Astrocyte (in vitro differentiated cells and primary cell): ENCODE measurements around the gene TMEM18. TPM values are rescaled to one million over a fixed set of nuclear protein-coding genes. Genes with fewer than 3 reads are reported as not detected.

Source experiments
- DNase-seq: peaks from one replicate; pipeline ENCODE4 v3.0.0-alpha.2; 2010; ENCODE audit warnings: low read depth
- FAIRE-seq: peaks from 2 replicates; lab custom pipeline; 2011; peaks lifted over from hg19 to GRCh38; lab: Jason Lieb, UNC
- H2AFZ ChIP-seq: 2 replicates; pipeline ENCODE4 v1.6.0; 2012; ENCODE audit warnings: low read depth, low read length, inconsistent platforms
- H3K27ac ChIP-seq: 2 replicates; pipeline ENCODE4 v1.5.1; 2011; ENCODE audit warnings: low read depth, low read length, inconsistent platforms
- H3K27me3 ChIP-seq: 2 replicates; pipeline ENCODE4 v1.6.0; 2011; ENCODE audit warnings: low read length, inconsistent platforms; ENCODE audit not compliant: insufficient read depth
- H3K36me3 ChIP-seq: 2 replicates; pipeline ENCODE4 v1.5.1; 2011; ENCODE audit warnings: low read length, inconsistent platforms; ENCODE audit not compliant: insufficient read depth
- H3K4me1 ChIP-seq: 2 replicates; pipeline ENCODE4 v1.5.1; 2011; ENCODE audit warnings: low read length, inconsistent platforms; ENCODE audit not compliant: insufficient read depth
- H3K4me2 ChIP-seq: 2 replicates; pipeline ENCODE4 v1.6.0; 2012; ENCODE audit warnings: low read length, inconsistent platforms
- H3K4me3 ChIP-seq: 2 replicates; pipeline ENCODE4 v1.5.1; 2011; ENCODE audit warnings: low read depth, mild to moderate bottlenecking, low read length, inconsistent platforms; ENCODE audit not compliant: insufficient read depth
- H3K79me2 ChIP-seq: 2 replicates; pipeline ENCODE4 v1.6.0; 2012; ENCODE audit warnings: mild to moderate bottlenecking, low read length, inconsistent platforms; ENCODE audit not compliant: insufficient read depth
- H3K9ac ChIP-seq: 2 replicates; pipeline ENCODE4 v1.6.0; 2012; ENCODE audit warnings: mild to moderate bottlenecking, low read length, inconsistent platforms
- H3K9me3 ChIP-seq: 2 replicates; pipeline ENCODE4 v1.5.1; 2012; ENCODE audit warnings: low read depth, mild to moderate bottlenecking, low read length, inconsistent platforms; ENCODE audit not compliant: insufficient read depth
- H4K20me1 ChIP-seq: 2 replicates; pipeline ENCODE4 v1.6.0; 2012; ENCODE audit warnings: low read length, inconsistent platforms; ENCODE audit not compliant: insufficient read depth
- H3K27ac Mint-ChIP-seq: one replicate; pipeline ENCODE4 v1.8.0; 2021; ENCODE audit warnings: mild to moderate bottlenecking, mixed read lengths; ENCODE audit not compliant: unreplicated experiment
- H3K27me3 Mint-ChIP-seq: one replicate; pipeline ENCODE4 v1.8.0; 2021; ENCODE audit warnings: low read depth, mixed read lengths; ENCODE audit not compliant: unreplicated experiment
- H3K36me3 Mint-ChIP-seq: one replicate; pipeline ENCODE4 v1.8.0; 2021; ENCODE audit warnings: low read depth, mixed read lengths; ENCODE audit not compliant: unreplicated experiment
- H3K4me1 Mint-ChIP-seq: one replicate; pipeline ENCODE4 v1.8.0; 2021; ENCODE audit warnings: low read depth, mixed read lengths; ENCODE audit not compliant: unreplicated experiment
- H3K4me3 Mint-ChIP-seq: one replicate; pipeline ENCODE4 v1.8.0; 2021; ENCODE audit warnings: mild to moderate bottlenecking, moderate library complexity, mixed read lengths; ENCODE audit not compliant: unreplicated experiment
- H3K9me3 Mint-ChIP-seq: one replicate; pipeline ENCODE4 v1.8.0; 2021; ENCODE audit warnings: mild to moderate bottlenecking, mixed read lengths; ENCODE audit not compliant: unreplicated experiment
- CTCF ChIP-seq: IDR thresholded peaks from 2 replicates; pipeline ENCODE4 v1.5.1; 2011; ENCODE audit warnings: low read depth, mild to moderate bottlenecking, inconsistent platforms, low read length, moderate library complexity; ENCODE audit not compliant: insufficient read depth
- EZH2 ChIP-seq: IDR thresholded peaks from 2 replicates; pipeline ENCODE4 v1.6.1; 2012; ENCODE audit warnings: mild to moderate bottlenecking, low read length, inconsistent platforms; ENCODE audit not compliant: insufficient read depth
- total RNA-seq: library from RNA; stranded (reverse); gene quantifications from 2 replicates; pipeline ENCODE4 v1.2.1, GENCODE V29; 2021

The TMEM18 gene
- total RNA-seq, 1 donor from 2014 or later, result 16.8 TPM

GRCh38 chr2:626491-627339 lies 50.5 kb downstream of the TMEM18 start:
- no peak overlapping the region for H3K4me2 ChIP-seq
- H3K4me3 ChIP-seq, result no peak overlapping the region
- no peaks in the 10 kb centered on the region for H3K27me3 ChIP-seq
- TF ChIP-seq CTCF (no peak), EZH2 (no peak)
- Mint-ChIP-seq H3K27me3 (peaks cover 16% of the 10 kb centered on the region), H3K4me1 (no peaks in the 10 kb centered on the region), H3K9me3 (no peaks in the 10 kb centered on the region), H3K4me3 (no peak overlapping the region), H3K36me3 (no peaks in the 10 kb centered on the region), H3K27ac (no peak overlapping the region)
- H4K20me1 ChIP-seq, result no peaks in the 10 kb centered on the region
- no peak overlapping the region for H2AFZ ChIP-seq
- no peak for FAIRE-seq
- H3K9me3 ChIP-seq, result no peaks in the 10 kb centered on the region
- H3K27ac ChIP-seq, result no peak overlapping the region
- H3K9ac ChIP-seq, result no peak overlapping the region
- H3K79me2 ChIP-seq, result no peaks in the 10 kb centered on the region
- H3K36me3 ChIP-seq, result no peaks in the 10 kb centered on the region
- no peak for DNase-seq
- H3K4me1 ChIP-seq, result no peaks in the 10 kb centered on the region

DNA sequence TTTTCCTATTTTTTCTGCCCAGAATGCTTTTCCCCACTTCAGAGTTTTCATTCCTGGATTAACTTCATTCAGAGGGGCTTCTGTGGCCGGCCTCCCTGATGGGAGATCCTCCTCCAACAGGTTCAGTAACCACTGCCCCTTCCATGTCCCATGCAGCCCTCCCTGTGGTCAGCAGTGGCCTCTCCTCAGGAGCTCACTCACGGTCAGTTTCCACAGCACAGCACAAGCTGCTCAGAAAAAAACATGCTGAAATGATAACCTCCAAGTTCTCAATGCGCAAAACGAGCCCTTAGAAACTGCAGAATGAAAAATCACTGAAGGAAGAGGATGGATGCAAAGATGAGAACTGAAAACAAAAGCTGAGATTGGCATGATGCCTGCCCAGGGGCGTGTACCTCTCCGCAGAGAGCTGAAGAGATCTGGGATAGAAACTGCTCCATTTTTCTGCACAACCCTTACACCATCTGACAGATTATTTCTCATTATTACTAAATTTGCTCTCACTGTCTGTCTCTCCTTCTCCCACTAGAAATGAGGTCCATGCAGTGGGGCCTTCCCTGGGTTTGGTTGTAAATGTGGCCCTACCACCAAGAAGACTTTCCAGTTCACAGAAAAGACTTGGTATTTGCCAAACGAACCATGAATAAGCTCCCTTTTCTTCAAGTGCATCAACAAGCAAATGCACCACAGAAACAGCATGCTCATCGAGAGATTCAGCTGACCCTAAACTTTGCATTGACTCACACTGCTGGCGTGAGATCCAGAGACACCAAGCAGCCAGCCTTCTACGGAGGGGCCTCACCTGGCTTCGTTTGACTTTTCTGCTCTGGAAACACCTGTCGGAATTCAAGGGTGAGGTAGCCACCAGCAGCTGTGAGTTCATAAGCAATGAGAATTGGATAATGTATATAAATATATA lies 51.5 kb downstream of the TMEM18 start:
- Histone ChIP-seq H3K4me1 (no peaks in the 10 kb centered on the region), H2AFZ (no peak overlapping the region), H3K36me3 (no peaks in the 10 kb centered on the region), H3K4me3 (no peak overlapping the region), H3K27me3 (no peaks in the 10 kb centered on the region), H3K9me3 (no peaks in the 10 kb centered on the region), H3K27ac (no peak overlapping the region), H3K79me2 (no peaks in the 10 kb centered on the region), H3K4me2 (no peak overlapping the region), H3K9ac (no peak overlapping the region), H4K20me1 (no peaks in the 10 kb centered on the region)
- DNase-seq, result no peak
- no peak for FAIRE-seq
- TF ChIP-seq CTCF (no peak), EZH2 (no peak)
- Mint-ChIP-seq H3K27ac (no peak overlapping the region), H3K27me3 (peaks cover 16% of the 10 kb centered on the region), H3K4me3 (no peak overlapping the region), H3K36me3 (no peaks in the 10 kb centered on the region), H3K4me1 (no peaks in the 10 kb centered on the region), H3K9me3 (no peaks in the 10 kb centered on the region)
